T-helper 1 cell treated with Interleukin-12 subunit alpha and Interleukin-12 subunit beta and Interleukin-4 antibody, amounts not matched to agents 30 μg/mL and 1 μg/mL, for 36 hours (primary cell): Measurements from ENCODE around the gene OGFOD3.
"Not testable (repeated sequence)": the region's sequence is repeated elsewhere in the genome, so short reads cannot be mapped to it uniquely, and the experiment has no call there.

Source experiments
- H3K27ac Mint-ChIP-seq: one replicate; pipeline ENCODE4 v1.8.0; 2021; ENCODE audit warnings: mild to moderate bottlenecking, mixed read lengths
- H3K27me3 Mint-ChIP-seq: one replicate; pipeline ENCODE4 v1.8.0; 2021; ENCODE audit warnings: low read depth, mixed read lengths
- H3K36me3 Mint-ChIP-seq: one replicate; pipeline ENCODE4 v1.8.0; 2021; ENCODE audit warnings: low read depth, mixed read lengths
- H3K4me1 Mint-ChIP-seq: one replicate; pipeline ENCODE4 v1.8.0; 2021; ENCODE audit warnings: low read depth, mixed read lengths
- H3K4me3 Mint-ChIP-seq: one replicate; pipeline ENCODE4 v1.8.0; 2021; ENCODE audit warnings: mild to moderate bottlenecking, moderate library complexity, mixed read lengths
- H3K9me3 Mint-ChIP-seq: one replicate; pipeline ENCODE4 v1.8.0; 2021; ENCODE audit warnings: mixed read lengths

OGFOD3 gene

DNA sequence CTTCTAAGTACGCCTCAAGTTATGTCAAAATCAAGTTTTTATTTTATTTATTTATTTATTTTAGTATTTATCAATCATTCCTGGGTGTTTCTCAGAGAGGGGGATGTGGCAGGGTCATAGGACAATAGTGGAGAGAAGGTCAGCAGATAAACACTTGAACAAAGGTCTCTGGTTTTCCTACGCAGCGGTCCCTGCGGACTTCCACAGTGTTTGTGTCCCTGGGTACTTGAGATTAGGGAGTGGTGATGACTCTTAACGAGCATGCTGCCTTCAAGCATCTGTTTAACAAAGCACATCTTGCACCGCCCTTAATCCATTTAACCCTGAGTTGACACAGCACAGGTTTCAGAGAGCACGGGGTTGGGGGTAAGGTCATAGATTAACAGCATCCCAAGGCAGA, 34.8 kb upstream of the OGFOD3 start:
- H3K4me1 Mint-ChIP-seq = peaks cover 52% of the 10 kb centered on the region
- not testable (repeated sequence) for H3K27me3 Mint-ChIP-seq, H3K9me3 Mint-ChIP-seq
- H3K36me3 Mint-ChIP-seq = peaks cover 19% of the 10 kb centered on the region
- peak overlapping the region; percentile 31 for H3K4me3 Mint-ChIP-seq
- peak overlapping the region; percentile 98 for H3K27ac Mint-ChIP-seq

DNA sequence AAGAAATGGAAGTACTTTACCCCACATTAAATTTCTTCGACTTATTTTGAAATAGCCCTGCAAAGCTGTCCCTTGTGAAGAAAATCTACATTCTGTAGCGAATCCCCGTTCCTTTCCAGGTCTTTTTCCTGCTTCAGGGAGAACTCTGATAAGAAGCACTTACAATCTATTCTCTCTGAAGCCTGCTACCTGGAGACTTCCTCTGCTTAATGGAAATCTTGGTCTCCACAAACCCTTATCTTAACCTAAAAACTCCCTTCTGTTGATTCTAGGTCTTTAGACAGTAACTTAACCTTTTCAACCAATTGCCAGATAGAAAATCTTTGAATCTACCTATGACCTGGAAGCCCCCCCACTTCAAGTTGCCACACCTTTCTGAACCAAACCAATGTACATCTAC, 33.8 kb upstream of the OGFOD3 start:
- H3K36me3 Mint-ChIP-seq = peaks cover 23% of the 10 kb centered on the region
- peak overlapping the region; percentile 98 for H3K27ac Mint-ChIP-seq
- H3K9me3 Mint-ChIP-seq = no peaks in the 10 kb centered on the region
- H3K4me1 Mint-ChIP-seq = peaks cover 44% of the 10 kb centered on the region
- H3K4me3 Mint-ChIP-seq = peak overlapping the region; percentile 41
- no peaks in the 10 kb centered on the region for H3K27me3 Mint-ChIP-seq

DNA sequence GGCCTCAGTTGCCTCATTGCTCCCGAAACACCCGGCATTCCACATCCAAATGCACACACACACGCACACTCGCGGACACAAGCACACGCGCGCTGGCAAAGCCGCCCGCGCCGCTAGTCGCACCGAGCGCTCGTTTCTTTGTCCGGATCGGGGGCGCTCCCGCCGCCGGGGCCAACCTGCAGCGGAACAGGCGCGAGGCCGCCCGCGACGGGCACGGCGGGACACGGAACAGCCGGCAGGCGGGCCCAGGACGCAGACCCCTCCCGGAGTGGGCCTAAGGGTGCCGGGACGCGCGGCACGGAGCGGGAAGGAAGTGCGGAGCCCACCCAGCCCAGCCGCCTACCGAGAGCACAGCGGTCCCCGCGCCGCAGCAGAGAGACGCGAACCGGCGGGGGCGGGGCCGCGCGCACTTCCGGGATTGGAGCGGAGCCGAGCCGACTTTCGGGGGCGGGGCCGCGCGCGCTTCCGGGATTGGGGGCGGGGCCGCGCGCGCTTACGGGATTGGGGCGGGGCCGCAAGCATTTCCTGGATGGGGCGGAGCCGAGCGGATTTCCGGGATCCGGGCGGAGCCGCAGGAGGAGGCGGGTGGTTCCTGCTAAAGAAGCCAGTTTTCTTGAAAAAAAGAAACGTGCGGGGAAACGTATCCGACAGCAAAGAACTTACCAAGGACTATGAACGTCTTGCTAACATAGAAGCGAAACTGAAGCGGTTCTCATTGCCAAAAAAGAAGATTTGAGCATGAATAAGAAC, 32.1 kb upstream of the OGFOD3 start, which contains the start of gene CYBC1:
CYBC1 (minus strand) TSS at position 396 of the 750 bp plus-strand sequence. CDS start 1,498 bp downstream, outside the sequence.
- Mint-ChIP-seq H3K36me3 (peaks cover 27% of the 10 kb centered on the region), H3K9me3 (no peaks in the 10 kb centered on the region), H3K27me3 (no peaks in the 10 kb centered on the region), H3K4me3 (peak within 1 kb of the TSS; percentile 97), H3K4me1 (peaks cover 35% of the 10 kb centered on the region), H3K27ac (peak within 1 kb of the TSS; percentile 98)

DNA sequence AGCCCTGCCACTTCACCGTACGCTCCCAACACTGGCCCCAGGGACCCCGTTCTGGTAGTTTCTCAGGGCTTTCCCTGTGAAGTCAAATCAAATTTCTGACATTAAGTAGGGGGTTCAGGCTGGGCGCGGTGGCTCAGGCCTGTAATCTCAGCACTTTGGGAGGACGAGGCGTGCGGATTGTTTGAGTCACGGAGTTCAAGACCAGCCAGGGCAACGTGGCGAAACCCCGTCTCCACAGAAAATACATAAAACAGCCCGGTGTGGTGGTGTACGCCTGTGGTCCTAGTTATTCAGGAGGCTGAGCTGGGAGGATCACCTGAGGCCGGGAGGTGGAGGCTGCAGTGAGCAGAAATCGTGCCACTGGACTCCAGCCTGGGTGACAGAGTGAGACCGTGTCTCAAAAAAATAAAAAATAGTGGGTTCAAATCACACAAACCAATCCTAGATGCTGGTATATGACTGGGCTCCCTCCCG, 31.5 kb upstream of the OGFOD3 start:
- peaks cover 25% of the 10 kb centered on the region for H3K36me3 Mint-ChIP-seq
- H3K4me3 Mint-ChIP-seq = peak overlapping the region; percentile 97
- no peaks in the 10 kb centered on the region for H3K9me3 Mint-ChIP-seq
- H3K4me1 Mint-ChIP-seq = peaks cover 33% of the 10 kb centered on the region
- no peaks in the 10 kb centered on the region for H3K27me3 Mint-ChIP-seq
- peak overlapping the region; percentile 98 for H3K27ac Mint-ChIP-seq

DNA sequence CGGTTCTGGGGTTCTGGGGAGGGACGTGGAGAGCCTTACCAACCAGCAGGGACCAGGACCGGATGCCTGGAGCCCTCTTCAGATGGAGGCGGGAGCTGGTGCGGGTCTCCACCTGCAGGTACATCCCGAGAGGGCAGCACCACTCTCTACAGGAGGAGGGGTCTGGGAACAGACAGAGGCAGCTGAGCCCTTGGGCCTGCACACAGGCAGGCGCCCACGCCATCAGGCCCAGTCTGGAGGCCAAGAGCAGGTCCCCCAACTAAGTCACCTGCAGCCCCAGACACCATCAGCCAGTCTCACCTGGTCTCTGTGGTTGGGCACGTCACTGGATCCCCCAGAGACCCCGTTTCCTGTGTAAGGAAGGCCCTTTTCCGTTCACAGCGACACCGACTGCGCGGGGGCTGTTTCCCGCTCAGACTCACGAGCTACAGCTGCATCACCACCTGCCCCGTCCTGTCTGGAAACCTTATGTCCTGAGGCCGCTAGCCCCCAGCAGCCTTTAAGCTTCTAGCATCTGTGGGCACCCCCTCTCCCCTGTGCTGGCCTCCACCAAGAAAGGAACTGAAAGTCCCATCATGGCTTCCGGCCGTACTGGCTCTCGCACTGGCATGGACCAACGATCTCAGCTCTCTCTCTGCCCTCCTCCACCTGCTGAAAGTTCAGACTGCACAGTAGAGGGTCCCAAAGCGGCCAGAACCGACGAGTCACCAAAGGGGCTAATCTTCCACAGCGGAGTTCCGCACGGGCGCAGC, 30.9 kb upstream of the OGFOD3 start:
- peaks cover 25% of the 10 kb centered on the region for H3K36me3 Mint-ChIP-seq
- peaks cover 32% of the 10 kb centered on the region for H3K4me1 Mint-ChIP-seq
- peak overlapping the region; percentile 98 for H3K27ac Mint-ChIP-seq
- no peaks in the 10 kb centered on the region for H3K9me3 Mint-ChIP-seq
- H3K4me3 Mint-ChIP-seq = peak overlapping the region; percentile 97
- no peaks in the 10 kb centered on the region for H3K27me3 Mint-ChIP-seq

DNA sequence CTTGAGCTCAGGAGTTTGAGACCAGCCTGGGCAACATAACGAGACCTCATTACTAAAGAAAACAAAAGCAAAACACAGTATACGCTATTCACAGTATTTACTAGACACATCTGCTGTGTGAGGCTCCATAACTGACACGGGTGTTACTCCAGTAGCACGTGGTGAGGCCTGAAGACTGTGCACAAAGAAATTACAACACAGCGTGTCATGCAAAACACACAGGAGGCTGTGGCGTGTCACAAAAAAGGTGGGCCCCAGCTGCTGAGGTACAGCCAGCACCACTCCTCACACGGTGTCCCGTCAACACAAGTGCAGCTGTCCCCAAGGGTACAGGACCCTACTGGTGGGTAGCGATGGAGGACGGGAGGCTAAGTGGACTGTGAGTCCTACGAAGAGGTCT, 29.5 kb upstream of the OGFOD3 start:
- peak overlapping the region; percentile 62 for H3K27ac Mint-ChIP-seq
- H3K27me3 Mint-ChIP-seq = no peaks in the 10 kb centered on the region
- H3K36me3 Mint-ChIP-seq = peaks cover 26% of the 10 kb centered on the region
- peak overlapping the region; percentile 48 for H3K4me3 Mint-ChIP-seq
- H3K4me1 Mint-ChIP-seq = peaks cover 28% of the 10 kb centered on the region
- H3K9me3 Mint-ChIP-seq = no peaks in the 10 kb centered on the region

DNA sequence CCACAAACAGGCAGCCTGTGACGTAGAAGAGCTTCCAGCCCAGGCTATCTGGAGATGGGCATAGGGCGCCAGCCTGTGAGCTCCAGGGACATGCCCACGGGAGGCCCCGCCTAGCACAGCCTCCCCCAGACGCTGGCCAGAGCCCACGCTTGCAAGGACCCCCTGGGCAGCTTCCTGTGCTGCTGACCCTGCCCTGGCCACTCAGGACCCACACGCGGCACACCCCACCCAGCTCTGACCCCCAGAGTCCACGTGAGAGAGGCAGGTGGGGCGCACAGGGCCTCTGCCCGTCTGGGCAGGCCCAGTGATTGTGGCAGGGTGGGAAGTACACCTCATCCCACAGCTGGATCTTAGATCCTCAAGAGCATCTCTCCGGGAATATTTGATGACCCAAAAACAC, 28.3 kb upstream of the OGFOD3 start:
- Mint-ChIP-seq H3K4me3 (no peak overlapping the region), H3K27me3 (no peaks in the 10 kb centered on the region), H3K27ac (no peak overlapping the region), H3K36me3 (peaks cover 28% of the 10 kb centered on the region), H3K4me1 (peaks cover 17% of the 10 kb centered on the region), H3K9me3 (no peaks in the 10 kb centered on the region)

DNA sequence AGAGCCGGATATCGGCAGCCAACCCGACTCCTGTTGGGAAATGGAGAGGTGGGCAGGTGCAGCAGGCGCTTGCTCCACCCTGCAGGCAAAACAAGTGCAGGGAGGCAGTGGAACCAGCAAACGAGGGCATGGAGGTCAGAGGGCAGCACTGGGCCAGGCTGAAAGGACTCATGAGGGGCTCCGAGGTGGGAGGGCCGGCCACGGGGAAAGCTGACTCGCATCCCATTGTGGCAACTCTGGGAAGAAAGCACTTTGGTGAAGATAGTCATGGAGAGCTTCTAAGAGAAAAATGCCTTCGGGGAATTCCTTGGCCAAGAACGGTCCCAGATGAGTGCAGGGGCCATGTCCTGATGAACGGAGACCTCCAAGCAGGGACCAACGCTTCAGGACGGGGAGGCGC, 27.7 kb upstream of the OGFOD3 start:
- Mint-ChIP-seq H3K9me3 (no peaks in the 10 kb centered on the region), H3K27me3 (no peaks in the 10 kb centered on the region), H3K4me3 (no peak overlapping the region), H3K27ac (no peak overlapping the region), H3K4me1 (peaks cover 12% of the 10 kb centered on the region), H3K36me3 (peaks cover 28% of the 10 kb centered on the region)

DNA sequence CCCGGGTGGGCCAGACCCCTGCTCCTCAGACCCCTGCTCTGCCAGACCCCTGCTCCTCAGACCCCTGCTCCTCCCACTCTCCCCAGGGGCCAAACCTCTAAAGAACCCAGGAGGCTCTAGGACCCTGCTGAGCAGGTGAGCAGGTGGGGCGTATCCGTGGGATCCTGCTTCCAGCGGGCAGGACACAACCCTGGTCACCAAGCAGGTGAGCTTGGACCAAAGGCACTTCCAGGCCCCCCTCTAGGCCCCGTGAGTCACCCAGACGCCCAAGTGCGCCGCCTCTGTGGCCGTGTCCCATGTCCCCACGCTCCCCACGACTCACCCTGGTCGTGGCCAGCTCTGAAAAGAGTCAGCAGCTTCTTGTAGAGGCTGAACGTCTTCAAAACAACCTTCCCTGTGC, 27.2 kb upstream of the OGFOD3 start:
- Mint-ChIP-seq H3K27me3 (no peaks in the 10 kb centered on the region), H3K27ac (no peak overlapping the region), H3K4me3 (no peak overlapping the region), H3K36me3 (peaks cover 28% of the 10 kb centered on the region), H3K4me1 (peaks cover 8% of the 10 kb centered on the region), H3K9me3 (no peaks in the 10 kb centered on the region)

DNA sequence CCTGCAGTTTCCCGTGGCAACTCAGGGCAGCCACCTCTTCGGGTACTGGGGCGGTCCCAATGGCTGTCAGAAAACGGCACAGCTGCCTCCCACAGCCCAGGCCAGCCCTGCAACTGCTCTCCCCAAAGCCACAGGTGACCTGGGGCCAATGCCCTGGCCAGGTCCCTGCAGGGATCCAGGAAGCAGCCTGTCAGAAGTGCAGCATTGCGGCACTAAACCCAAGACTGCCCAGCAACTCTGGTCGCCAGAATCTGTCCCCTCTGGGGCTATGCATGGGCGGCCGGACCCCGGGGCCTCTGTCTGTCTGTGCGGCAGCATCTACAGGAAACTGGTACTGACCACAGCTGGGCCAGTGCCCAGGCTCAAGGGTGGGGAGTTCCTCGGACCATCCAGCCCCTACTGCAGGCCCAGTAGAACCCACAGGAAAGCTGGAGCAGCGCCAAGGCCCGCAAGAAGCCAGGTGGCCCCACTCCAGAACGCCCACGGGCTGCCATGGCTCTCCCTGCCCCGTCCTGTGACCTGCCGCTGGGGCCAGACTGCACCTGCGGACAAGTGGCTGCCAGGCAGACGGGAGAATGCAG, 26.6 kb upstream of the OGFOD3 start:
- H3K4me3 Mint-ChIP-seq = no peak overlapping the region
- H3K9me3 Mint-ChIP-seq = no peaks in the 10 kb centered on the region
- H3K36me3 Mint-ChIP-seq = peaks cover 29% of the 10 kb centered on the region
- peaks cover 10% of the 10 kb centered on the region for H3K4me1 Mint-ChIP-seq
- no peaks in the 10 kb centered on the region for H3K27me3 Mint-ChIP-seq
- no peak overlapping the region for H3K27ac Mint-ChIP-seq

DNA sequence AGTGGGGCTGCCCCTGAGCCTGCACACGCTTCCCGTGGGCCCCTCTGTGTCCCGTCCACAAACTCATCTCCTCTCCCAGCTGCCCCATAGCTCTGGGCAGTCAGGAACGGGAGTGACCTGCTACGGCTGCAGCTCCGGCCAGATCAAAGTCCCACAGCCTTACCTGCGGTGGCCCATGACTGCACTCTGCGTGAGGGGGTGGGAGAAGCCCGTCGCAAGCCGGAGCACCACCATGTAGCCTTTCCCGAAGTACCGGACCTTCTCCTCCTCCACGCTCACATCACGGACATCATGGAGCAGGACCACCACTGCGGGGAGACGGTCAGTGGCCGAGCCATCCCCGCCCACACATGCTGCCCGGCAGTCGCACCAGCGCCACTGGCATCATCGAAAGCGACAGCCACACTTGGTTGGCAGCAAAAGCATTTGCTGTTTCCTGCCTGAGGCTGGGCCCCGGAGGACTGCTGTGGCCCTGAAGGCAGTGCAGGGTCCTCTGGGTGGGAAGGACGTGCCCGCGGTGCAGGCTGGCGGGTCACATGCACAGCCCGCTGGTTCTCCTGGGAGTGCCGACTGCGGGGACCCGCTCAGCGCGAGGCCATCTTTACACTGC, 26.0 kb upstream of the OGFOD3 start:
- Mint-ChIP-seq H3K9me3 (no peaks in the 10 kb centered on the region), H3K36me3 (peaks cover 23% of the 10 kb centered on the region), H3K27me3 (no peaks in the 10 kb centered on the region), H3K4me3 (no peak overlapping the region), H3K4me1 (peaks cover 6% of the 10 kb centered on the region), H3K27ac (peak overlapping the region; percentile 15)

DNA sequence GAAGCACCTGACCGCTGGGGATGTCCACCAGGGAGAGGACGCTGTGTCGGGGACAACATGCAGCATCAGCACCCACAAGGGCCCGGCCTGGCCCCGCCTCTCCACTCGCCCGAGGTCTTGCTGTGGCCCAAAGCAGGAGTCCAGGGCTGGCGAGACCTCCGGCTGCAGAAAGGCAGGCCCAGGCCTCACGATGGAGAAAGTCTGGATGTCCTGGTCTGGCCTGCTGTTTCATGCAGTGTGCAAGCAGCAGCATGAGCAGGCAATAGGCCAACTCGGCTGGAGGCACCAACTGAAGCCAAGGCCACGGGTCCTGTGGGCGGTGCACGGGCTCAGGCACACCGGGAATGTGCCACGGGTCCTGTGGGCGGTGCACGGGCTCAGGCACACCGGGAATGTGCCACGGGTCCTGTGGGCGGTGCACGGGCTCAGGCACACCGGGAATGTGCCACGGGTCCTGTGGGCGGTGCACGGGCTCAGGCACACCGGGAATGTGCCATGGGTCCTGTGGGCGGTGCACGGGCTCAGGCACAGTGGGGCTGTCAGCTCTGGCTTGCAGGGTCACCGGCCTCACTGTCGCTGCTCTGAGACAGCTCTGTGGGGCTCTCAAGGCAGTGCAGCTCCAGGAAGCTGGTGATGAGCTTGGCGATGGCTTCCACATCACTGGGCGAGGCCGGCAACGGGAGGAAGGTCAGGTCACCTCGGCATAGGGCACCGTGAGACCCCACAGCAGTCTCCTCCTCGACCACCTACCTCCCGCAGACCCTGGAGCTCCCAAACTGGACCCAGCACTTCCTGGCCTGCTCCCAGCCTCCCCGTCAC, 25.3 kb upstream of the OGFOD3 start:
- H3K27me3 Mint-ChIP-seq = no peaks in the 10 kb centered on the region
- peak overlapping the region; percentile 20 for H3K27ac Mint-ChIP-seq
- H3K4me3 Mint-ChIP-seq = no peak overlapping the region
- H3K36me3 Mint-ChIP-seq = peaks cover 18% of the 10 kb centered on the region
- peaks cover 3% of the 10 kb centered on the region for H3K4me1 Mint-ChIP-seq
- H3K9me3 Mint-ChIP-seq = no peaks in the 10 kb centered on the region

DNA sequence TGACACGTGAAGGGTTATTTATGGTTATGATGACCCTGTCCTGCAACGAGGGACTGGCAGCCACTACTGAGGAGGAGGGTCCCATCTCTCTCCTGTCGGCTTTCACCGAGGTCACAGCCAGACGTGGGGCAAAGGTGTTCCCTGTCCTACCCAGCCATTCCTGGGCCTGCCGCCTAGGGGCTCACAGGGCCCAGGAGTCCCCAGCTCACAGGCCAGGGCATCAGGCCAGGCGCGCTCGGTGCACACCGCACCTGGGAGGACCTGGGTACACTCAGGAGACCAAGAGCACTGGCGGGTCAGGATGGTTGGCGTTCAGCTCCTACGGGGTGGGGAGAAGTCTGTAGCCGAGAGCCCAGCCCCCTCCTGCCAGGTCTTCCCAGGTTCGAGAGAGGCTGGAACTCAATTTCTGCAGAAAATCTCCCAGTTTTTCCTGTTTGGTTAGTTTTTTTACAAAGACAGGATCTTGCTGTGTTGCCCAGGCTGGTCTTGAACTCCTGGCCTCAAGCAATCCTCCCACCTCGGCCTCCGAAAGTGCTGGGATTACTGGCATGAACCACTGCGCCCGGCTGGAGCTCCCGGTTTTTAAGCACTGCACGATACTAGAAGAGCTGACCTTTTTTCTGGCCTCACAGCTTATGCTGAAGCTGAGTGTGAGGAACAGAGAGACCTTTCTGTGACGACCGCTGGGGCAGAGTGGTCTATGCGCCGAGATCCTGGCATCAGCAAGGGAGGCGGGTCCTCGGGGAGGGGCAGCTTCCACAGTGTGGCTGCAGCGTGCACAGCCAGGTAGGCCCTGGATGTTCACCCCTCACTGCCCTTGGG, 24.5 kb upstream of the OGFOD3 start:
- Mint-ChIP-seq H3K9me3 (no peaks in the 10 kb centered on the region), H3K27me3 (no peaks in the 10 kb centered on the region), H3K36me3 (peaks cover 18% of the 10 kb centered on the region), H3K4me3 (no peak overlapping the region), H3K27ac (peak overlapping the region; percentile 20), H3K4me1 (peaks cover 3% of the 10 kb centered on the region)
